Globus pallidus (tissue), 1 donor: ENCODE measurements around the gene RNU6-9.

ENCODE experiments used
- DNase-seq: peaks from one replicate; pipeline ENCODE4 v3.0.0-alpha.2; 2015; ENCODE audit warnings: low spot score

The RNU6-9 gene

GRCh38 chr19:936175-936546, 42.9 kb downstream of the RNU6-9 start:
- no peak for DNase-seq

GRCh38 chr19:937259-937694, 44.0 kb downstream of the RNU6-9 start:
- no peak for DNase-seq

GRCh38 chr19:938233-938923, 45.1 kb downstream of the RNU6-9 start:
- DNase-seq, result no peak

- DNase-seq, result no peak
Observed at GRCh38 chr19:939439-939838, 46.2 kb downstream of the RNU6-9 start.

- no peak for DNase-seq
Observed at GRCh38 chr19:939922-940321, 46.6 kb downstream of the RNU6-9 start.

GRCh38 chr19:940591-941291, 47.5 kb downstream of the RNU6-9 start:
- DNase-seq, result peak; percentile 81

- no peak for DNase-seq
Observed at GRCh38 chr19:941292-942132, 48.2 kb downstream of the RNU6-9 start.

DNA sequence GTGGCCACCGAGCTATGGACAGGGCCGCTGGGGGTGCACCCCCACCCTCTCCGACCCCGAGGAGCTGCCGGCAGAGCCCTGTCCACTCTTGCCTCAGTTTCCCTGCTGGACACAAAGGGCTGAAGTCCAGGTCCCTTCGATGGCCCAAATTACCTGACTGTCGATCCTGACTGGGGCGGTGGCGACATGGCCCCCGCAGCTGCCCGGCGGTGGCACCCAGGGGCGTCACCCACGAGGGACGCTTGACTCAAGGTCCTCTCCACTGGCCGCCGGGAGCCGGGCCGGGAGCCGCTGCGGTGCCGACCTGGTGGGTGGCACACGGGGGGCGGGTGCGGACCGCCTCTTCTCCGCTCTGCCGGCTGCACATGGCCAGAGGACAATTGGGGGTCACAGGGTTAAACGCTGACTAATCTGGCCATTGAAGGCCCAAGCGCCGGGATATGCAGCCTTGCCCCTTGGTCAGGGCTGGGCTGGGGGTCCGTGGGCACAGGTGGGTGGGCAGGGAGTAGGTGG, 48.9 kb downstream of the RNU6-9 start:
- DNase-seq, result no peak
